ENCODE data around the gene PLCD3. TPM values are rescaled to one million over a fixed set of nuclear protein-coding genes. Genes with fewer than 3 reads are reported as not detected.
A peak's percentile ranks its signal among the peaks of the same experiment; 100 is the strongest.

Gene PLCD3
- total RNA-seq, 2 donors from 2014 or later, result 92.1 to 132 TPM

DNA sequence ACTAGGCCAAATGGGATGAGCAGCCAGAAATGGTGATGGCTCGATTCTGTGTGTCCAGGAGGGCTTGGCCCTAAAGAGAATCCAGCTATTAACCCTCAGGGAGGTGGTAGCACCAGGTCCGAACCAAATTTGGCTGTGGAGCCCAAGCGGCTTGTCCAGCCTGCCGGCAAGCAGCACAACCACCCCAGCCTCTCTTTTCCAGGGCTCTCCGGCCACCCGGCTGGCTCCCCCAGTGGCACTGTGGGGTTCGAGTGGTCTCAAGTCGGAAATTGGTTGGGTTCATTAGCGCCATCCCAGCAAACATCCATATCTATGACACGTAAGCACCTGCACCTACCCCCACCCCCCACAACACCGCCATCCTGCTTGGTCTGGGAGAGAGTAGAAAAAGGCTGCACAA, 35.4 kb downstream of the PLCD3 start:
- DNase-seq, result no peak
- ATAC-seq, result no peak
- intact Hi-C loops (cut with DNase I), result loop anchor here (5.0 to 10.0 kb wide), 3 partner anchors 35 to 182 kb away; partner anchors contain the start of genes GFAP (in 2 of the 2) and PLCD3 (in 2 of the 2)

DNA sequence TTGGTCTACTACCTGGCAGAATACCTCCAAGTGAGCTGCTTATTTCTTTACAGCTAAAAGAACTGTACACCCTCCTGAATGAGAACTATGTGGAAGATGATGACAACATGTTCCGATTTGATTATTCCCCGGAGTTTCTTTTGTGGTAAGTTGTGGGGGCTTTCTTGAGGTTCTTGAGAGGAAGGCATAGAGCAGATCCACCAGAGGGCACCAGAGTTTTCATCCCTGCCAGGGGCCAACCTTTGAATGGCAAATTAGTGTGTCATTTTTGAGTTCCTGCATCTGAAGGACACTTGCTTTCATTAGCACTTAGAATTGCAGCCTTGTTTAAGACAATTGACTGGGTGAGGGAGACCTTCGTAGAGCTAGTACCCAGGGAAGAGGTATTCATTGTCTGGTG, 36.2 kb downstream of the PLCD3 start:
- intact Hi-C loops (cut with DNase I), result loop anchor here (5.0 to 10.0 kb wide), 3 partner anchors 36 to 181 kb away; partner anchors contain the start of genes GFAP (in 2 of the 2) and PLCD3 (in 2 of the 2)
- DNase-seq (no peak), ATAC-seq (no peak)

- DNase-seq (no peak), ATAC-seq (peak; percentile 52 to 60)
- intact Hi-C loops (cut with DNase I), result loop anchor here (10.0 kb wide), 1 partner anchor 179 kb away; the partner anchor contains the start of gene GFAP (in 2 of the 2)
Measured at GRCh38 chr17:45093444-45094110, 38.7 kb downstream of the PLCD3 start.

DNA sequence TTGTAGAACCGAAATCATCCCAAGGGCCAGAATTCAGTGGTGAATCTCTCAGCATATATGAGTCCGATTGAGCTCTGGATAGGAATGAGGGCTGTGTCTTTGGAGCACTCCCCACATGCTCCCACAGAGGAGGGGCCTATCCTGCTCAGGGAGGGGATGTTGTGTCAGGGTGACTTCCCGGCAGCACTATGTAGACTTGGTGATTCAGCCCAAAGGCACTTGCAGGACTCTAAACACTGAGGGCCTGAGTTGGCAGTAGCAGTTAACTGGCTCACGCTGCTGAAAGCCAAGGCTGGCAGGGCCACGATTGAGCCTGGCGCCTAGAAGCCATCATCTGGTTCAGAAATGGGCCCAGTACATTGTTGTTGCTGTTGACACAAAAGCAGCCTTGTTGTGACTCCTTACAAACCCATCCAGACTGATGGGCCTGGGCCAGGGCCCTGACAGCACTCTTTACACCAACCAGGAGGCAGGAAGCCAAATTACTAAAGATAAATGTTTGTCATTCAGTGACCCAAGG, 39.3 kb downstream of the PLCD3 start:
- intact Hi-C loops (cut with DNase I), result loop anchor here (10.0 kb wide), 1 partner anchor 178 kb away; the partner anchor contains the start of gene GFAP (in 2 of the 2)
- DNase-seq, result peak; percentile 90
- ATAC-seq, result peak; percentile 95 to 97

DNA sequence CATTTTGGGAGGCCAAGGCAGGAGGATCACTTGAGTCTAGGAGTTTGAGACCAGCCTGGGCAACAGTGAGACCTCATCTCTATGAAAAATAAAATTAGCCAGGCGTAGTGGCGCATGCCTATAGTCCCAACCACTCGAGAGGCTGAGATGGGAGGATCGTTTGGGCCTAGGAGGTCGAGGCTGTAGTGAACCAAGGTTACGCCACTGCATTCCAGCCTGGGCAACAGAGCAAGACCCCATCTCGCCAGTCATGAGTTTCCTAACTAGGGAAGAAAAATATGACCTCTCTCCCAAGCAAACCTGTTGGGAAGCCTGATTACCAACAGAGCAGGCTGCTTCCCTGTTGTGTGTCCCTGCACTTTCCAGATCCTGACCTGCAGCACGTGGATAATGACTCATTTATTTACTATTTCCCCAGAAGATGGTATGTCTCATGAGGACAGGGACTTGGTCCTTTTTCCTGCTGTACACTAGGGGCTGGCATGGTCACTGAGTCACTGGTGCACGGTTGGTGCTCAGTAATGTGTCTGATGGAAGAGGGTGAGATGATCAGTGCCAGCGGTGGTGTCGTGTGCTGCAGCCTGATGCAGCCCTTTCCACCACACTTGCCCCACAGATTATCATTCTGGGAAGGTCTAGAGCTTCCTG, 40.4 kb downstream of the PLCD3 start:
- ATAC-seq (no peak), DNase-seq (peak; percentile 19)
- intact Hi-C loops (cut with DNase I), result loop anchor here (10.0 kb wide), 1 partner anchor 177 kb away; the partner anchor contains the start of gene GFAP (in 2 of the 2)

- ATAC-seq, result no peak
- intact Hi-C loops (cut with DNase I), result loop anchor here (10.0 kb wide), 1 partner anchor 176 kb away; the partner anchor contains the start of gene GFAP (in 2 of the 2)
Measured at GRCh38 chr17:45090711-45091110, 41.6 kb downstream of the PLCD3 start.

DNA sequence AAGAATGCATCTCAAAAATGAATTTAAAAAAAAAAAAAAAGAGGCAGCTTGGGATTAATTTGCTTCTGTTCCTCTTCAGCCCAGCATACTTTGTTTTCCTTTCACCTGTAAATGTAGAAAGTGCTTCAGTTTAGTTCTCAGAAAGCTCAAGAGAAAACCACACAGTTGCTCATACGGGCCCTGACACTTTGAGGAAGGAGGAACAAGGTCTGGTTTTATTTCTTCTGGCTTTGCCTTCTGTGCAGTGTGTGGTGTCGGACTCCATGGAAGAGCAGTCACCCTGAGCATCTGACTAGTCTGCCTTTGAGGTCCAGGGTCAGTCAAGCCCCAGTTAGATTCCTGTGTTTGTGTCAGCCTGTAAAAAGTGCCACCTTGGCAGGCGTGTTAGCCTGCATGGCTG, 43.6 kb downstream of the PLCD3 start:
- no peak for ATAC-seq

More at GRCh38 chr17:45090711-45091110, 41.6 kb downstream of the PLCD3 start:
- DNase-seq, result no peak

GRCh38 chr17:45087978-45088377, 44.3 kb downstream of the PLCD3 start:
- no peak for ATAC-seq
- DNase-seq, result no peak
- intact Hi-C loops (cut with DNase I), result no loop called here

More for the DNA sequence above, 43.6 kb downstream of the PLCD3 start:
- no peak for DNase-seq
- intact Hi-C loops (cut with DNase I), result no loop called here

- intact Hi-C loops (cut with DNase I), result no loop called here
- ATAC-seq, result peak; percentile 28 to 36
- no peak for DNase-seq
Measured at GRCh38 chr17:45087504-45087975, 44.8 kb downstream of the PLCD3 start.

- DNase-seq (no peak), ATAC-seq (no peak)
- intact Hi-C loops (cut with DNase I), result no loop called here
Measured at GRCh38 chr17:45086865-45087503, 45.3 kb downstream of the PLCD3 start.

DNA sequence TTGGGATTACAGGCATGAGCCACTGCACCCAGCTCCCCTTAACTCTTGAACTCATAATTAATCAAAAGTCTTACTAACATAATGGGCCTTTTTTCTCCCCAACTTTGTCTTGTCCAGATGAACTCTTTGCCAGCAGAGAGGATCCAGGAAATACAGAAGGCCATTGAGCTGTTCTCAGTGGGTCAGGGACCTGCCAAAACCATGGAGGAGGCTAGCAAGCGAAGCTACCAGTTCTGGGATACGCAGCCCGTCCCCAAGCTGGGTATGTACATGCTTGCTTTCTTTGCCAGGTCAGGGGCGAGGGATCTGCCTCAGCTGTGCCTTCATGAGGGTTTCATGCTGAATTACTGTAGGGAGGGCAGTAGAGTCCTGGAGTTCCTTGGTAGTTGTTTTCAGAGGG, 45.9 kb downstream of the PLCD3 start:
- ATAC-seq (no peak), DNase-seq (no peak)
- intact Hi-C loops (cut with DNase I), result no loop called here

GRCh38 chr17:45081047-45081703, 51.1 kb downstream of the PLCD3 start:
- no peak for DNase-seq
- ATAC-seq, result no peak
- intact Hi-C loops (cut with DNase I), result no loop called here

DNA sequence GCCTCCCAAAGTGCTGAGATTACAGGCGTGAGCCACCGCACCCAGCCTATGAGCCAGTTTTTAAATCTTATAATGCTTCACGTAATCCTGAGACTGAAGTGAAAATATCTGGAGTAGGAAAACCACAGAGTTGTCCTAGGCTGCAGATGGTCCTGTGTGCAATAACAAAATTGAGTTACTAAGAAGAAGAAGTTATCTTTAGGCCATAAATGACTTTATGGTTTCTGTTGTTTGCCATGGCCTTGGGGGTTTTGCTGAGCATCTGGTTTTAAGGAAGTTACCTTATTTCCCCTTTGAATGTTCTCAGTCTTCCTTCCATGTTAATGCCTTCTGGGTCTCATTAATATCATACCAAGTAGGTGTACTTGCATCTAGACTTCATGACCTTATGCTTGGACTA, 54.7 kb downstream of the PLCD3 start:
- intact Hi-C loops (cut with DNase I), result no loop called here
- no peak for DNase-seq
- ATAC-seq, result no peak

DNA sequence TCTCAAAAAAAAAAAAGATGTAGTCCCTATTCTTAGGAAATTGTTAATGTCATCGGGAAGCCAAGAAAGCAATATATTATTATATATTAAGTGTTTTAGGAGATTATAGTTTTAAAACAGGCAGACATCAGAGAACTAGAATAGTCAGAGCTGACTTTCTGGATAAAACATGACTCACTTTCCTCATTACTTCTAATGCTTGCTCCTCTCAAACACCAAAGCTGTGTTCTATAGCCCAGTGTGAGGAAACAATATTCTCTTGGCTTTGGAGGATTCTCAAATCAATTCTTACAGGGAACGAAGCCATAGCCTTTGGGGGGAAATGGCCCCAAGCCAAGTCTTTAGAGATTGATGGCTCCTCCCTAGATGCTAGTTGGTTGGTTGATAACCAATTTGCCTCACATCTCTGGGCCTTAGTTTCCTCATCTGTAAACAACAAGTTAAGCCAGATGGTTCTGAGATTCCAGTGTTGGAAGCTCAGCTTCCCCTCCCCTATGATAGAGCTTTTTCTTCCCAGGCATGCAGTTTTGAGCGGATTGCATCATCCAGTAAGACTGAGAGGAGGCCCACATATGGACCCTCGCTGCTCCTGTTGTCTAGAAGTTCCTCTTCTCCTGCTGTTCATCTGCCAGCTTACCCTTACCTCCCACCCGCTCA, 58.8 kb downstream of the PLCD3 start:
- no peak for DNase-seq

GRCh38 chr17:45070809-45071208, 61.5 kb downstream of the PLCD3 start:
- intact Hi-C loops (cut with DNase I), result no loop called here
- no peak for DNase-seq
- ATAC-seq, result no peak

More for the DNA sequence above, 58.8 kb downstream of the PLCD3 start:
- intact Hi-C loops (cut with DNase I), result no loop called here
- peak; percentile 58 to 59 for ATAC-seq

- no peak for DNase-seq
- intact Hi-C loops (cut with DNase I), result no loop called here
- ATAC-seq, result no peak
Measured at GRCh38 chr17:45070001-45070400, 62.3 kb downstream of the PLCD3 start.

DNA sequence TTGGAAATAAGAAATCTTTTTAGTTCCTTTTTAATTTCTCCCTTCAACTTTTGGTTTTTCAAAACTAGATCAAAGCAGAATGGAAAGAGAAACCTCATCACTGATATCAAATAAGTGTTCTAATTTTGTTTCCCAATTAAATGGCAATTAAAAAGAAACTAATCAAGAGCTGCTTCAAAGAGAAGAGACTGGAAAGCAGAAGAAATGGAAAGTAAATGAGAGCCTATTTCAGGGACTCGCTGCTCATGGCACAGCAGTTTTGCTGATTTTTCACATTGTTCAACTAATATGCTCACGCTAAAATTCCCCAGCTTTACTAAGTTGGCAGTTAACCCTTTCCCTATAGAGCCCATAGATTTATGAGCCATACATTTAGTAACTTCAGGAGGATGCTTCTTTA, 64.7 kb downstream of the PLCD3 start:
- DNase-seq (no peak), ATAC-seq (no peak)
- intact Hi-C loops (cut with DNase I), result no loop called here

- DNase-seq (no peak), ATAC-seq (no peak)
- intact Hi-C loops (cut with DNase I), result no loop called here
Measured at GRCh38 chr17:45063198-45063597, 69.1 kb downstream of the PLCD3 start.
